Dedifferentiated amniotic fluid mesenchymal stem cell (primary cell): ENCODE measurements around the gene RPL13.
A peak's percentile ranks its signal among the peaks of the same experiment; 100 is the strongest.

Source experiments
- DNase-seq: peaks from one replicate; pipeline ENCODE4 v3.0.0-alpha.2; 2016; ENCODE audit errors: extremely low spot score

Gene RPL13

DNA sequence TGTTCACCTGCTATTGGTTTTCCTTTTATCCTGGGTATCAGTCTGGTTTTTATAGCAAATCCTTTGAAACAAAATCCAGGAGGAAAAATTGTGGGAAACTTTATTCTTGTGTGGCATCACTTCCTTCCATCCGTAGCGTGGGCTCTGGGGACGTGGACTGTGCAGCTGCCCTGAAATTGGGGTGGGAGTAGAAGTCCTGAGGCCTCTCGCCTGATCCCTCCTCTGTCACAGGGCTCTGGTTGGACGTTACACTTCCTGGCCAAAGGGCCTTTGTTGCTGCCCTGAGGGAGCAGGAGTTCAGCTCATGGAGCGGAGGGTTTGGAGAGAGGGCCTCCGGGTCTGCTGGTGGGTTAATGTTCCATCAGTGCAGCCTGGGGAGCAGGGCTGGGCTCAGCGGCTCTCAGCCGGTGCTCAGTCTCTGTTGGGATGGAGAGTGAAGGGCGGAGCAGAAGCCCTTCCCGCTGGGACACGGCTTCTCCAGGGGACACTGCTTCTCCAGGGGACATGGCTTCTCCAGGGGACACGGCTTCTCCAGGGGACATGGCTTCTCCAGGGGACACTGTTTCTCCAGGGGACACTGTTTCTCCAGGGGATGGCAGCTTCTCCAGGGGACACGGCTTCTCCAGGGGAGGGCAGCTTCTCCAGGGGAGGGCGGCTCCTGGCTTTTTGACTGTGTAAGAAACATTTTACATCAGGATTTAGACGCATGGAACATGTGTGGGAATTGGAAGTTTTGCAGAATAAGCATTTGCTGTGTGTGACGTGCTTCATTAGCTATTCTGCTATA is 15.2 kb upstream of the RPL13 start:
- no peak for DNase-seq

DNA sequence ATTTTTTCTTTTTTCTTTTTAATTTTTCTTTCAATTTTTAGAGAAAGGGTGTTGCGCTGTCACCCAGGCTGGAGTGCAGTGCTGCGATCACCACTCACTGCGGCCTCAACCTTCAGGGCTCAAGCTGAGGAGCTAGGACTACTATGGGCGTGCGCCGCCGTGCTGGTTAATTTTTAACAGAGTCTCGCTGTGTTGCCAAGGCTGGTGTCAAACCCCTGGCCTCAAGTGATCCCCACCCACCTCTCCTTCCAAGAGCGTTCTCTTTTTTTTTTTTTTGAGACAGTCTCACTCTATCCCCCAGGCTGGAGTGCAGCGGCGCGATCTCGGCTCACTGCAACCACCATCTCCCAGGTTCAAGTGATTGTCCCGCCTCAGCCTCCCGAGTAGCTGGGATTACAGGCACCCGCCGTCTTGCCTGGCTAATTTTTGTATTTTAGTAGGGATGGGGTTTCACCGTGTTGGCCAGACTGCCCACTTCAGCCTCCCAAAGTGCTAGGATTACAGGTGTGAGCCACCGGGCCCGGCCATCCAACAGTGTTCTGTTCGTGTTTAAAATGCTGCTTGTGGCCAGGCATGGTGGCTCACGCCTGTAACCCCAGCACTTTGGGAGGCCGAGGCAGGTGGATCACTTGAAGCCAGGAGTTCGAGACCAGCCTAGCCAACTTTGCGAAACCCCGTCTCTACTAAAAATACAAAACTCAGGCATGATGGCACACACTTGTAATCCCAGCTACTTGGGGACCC is 14.5 kb upstream of the RPL13 start:
- no peak for DNase-seq

DNA sequence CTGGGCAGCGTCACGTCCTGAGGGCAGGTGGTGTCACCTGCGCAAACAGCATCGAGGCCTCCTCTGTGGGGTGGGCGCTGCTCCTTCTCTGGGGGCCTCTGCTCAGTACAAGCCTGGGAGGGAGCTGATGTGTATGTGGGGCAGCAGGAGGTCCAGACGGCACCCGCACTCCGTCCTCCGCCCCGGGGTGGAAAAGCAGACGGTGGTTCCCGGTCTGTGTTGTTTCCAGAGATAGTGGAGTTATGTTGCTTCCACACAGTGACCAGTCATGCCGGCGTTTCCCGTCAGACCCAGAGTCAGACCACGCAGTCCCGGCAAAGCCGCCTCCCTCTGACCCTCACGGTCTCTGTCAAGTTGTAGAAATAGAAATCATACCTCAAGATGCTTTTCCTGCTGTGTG is 13.7 kb upstream of the RPL13 start:
- no peak for DNase-seq

DNA sequence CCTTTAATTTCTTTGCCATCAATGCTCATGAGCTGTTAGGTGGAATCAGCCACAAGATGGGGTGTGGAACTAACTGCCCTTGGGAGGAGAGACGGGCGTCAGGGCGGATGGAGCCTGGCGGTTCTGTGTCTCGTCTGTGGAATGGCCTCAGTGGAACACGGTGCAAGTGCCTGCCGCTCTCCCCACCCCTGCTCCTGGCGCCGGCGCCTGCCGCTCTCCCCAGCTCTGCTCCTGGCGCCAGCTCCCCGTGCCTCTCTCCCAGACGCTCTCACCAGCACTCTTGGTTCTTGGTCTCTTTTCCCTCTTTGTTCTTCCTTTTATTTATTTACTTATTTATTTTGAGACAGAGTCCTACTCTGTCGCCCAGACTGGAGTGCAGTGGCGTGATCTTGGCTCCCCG is 13.2 kb upstream of the RPL13 start:
- no peak for DNase-seq

DNA sequence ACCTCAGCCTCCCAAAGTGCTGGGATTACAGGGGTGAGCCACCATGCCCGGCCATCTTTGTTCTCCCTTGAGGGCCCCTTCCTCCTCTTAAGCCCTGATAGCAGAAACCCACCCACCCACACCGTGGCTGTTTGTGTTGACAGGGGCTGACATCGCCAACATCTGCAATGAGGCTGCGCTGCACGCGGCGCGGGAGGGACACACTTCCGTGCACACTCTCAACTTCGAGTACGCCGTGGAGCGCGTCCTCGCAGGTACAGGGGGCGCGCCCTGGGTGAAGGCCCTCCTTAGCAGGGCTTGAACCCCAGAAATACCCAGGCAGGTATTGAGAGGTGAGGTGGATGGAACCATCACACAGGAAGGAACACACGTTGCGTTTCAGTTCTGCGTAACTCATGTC is 12.6 kb upstream of the RPL13 start:
- DNase-seq = no peak

DNA sequence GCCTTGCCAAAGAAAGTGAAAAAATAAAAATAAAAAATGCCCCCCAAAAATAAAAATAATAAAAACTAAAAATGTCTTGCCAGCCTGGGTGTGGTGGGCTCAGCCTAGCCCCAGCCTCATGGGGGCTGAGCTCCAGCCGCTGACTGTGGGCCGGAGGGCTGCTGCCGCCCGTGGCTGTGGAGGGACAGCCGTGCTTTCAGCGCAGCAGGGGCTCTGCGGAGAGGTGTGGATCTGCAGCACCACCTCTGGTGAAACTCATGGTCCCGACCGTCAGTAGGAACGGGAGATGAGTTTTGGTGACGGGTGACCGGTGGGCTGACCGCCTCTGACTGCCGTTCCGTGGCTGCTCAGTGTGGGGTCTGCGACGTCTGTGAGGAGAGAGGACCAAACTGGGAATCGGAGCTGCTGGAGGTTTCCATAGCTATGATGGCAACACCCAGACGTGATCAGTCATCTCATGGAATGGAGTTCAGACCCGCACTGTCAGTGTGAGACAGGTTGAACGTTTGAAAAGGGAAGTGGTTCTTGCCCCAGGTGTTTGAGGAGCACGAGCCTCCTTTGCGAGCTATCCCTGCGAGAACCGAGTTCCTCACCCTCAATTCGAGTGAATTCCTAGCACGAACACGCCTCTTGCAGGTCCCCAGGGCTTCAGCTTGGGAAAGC is 12.0 kb upstream of the RPL13 start:
- DNase-seq = no peak

DNA sequence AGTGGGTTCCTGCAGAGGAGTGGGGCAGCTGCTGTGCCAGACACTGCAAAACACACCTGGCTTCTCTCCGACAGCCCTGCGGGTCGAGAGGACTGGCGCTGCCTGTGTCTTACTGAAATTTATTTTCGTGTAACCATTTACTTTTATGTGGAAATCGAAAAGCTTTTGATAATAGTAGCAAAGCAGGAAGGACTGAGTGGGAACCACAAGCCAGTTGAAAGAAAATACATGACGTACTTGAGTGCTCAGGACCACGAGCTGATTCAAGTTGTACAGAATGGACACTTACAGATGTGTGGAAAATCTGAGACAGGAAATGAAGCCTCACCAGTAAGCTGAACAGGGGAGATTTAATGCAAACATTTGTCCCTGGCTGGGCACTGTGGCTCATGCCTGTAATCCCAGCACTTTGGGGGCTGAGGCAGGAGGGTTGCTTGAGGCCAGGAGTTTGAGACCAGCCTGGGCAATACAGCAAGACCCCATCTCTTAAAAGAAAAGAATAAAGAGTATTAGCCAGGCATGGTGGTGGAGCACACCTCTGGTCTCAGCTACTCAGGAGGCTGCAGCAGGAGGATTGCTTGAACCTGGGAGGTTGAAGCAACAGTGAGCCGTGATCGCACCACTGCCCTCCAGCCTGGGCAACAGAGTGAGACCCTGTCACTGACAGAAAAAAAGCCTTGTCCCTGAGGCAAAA is 11.3 kb upstream of the RPL13 start:
- DNase-seq = no peak

DNA sequence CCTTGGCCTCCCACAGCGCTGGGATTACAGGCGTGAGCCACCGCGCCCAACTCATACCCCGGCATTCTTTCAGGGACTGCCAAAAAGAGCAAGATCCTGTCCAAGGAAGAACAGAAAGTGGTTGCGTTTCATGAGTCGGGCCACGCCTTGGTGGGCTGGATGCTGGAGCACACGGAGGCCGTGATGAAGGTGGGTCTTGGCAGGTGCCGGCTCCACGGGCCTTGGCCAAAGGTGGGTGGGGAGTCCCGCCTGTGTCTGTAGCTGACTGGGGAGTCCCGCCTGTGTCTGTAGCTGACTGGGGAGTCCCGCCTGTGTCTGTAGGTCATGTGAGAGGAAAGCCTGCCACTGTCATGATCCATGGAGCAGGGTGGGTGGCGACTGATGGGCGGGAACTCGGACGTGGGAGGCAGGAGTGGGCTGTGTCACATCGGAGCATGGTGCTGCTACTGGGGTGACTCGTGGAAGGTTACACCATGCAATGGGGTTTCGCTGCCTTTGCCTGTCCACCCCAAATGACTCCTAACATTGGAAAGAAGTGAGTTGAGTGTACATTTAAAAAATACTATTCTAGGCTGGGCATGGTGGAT is 10.0 kb upstream of the RPL13 start:
- no peak for DNase-seq

DNA sequence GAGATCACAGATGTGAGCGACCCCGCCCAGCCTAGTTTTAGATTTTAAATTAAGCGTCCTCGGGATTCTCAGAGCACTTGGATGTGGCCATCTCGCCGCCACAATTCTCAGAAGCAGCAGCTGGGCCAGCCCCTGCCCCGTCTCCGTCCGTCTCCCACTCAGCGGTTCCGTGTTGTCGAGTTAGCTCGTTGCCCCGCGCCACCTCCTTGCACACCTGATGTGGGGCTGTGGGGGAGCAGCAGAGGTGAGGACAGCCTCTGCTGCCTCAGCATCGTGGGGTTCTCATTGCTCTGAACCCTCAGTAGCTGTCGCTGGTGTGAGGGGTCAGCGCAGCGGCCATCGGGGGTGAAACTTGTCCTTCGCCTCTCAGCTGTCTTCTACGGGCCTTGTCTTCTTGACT is 8.2 kb upstream of the RPL13 start:
- no peak for DNase-seq

DNA sequence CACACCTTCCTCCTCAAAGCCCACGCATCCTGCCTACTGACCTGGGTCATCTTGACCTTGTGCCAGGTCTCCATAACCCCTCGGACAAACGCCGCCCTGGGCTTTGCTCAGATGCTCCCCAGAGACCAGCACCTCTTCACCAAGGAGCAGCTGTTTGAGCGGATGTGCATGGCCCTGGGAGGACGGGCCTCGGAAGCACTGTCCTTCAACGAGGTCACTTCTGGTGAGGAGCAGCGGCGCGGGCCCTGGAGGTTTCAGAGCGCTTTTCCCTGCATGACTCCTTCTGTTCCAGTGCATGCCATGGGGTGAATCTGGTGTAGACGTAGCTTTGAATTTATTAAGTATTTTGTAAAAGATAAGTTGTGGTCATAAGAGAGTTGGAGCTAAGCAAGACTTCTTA is 7.6 kb upstream of the RPL13 start:
- DNase-seq = no peak

DNA sequence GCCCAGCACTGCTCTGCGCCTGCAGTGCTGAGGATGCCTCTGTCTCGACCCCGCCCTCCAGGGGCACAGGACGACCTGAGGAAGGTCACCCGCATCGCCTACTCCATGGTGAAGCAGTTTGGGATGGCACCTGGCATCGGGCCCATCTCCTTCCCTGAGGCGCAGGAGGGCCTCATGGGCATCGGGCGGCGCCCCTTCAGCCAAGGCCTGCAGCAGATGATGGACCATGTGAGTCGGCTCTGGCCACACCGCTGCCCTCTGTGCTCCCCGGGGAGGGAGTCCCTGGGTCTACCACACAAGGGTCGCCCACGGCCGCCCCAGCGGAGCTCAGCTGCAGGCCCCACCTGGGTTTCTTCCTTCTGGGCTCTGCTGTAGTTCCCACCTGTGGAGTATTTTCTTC is 6.7 kb upstream of the RPL13 start:
- DNase-seq = no peak

DNA sequence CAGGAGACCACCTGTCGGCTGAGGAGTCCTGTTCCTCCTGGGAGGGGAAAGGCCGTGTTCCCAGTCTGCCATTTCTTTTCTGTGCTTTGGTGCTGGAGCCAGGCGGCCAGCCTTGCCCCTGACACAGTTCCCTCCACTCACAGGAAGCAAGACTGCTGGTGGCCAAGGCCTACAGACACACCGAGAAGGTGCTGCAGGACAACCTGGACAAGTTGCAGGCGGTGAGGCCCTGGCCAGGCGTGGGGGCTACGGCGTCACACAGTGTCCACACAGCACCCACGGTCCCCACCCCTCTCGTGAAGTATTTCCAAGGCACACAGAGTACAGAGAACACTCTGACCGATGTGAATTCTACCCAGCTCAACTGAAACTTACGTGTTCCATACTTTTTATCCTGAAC is 6.1 kb upstream of the RPL13 start:
- DNase-seq = no peak

DNA sequence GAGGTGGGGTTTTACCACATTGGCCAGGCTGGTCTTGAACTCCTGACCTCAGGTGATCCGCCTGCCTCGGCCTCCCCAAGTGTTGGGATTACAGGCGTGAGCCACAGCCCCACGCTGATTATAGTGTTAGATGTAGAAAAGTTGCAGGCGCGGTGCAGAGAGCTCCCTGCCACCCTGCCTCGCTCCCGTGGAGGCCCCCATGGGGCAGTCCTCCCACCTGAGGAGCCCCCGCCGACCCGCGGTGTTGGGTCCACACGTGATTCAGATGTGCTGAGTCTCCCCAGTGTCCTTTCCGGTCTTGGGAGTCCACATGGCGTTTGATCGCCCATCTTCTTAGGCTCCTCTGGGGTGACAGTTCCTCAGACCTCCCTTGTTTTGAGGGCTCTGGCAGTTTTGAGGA is 5.2 kb upstream of the RPL13 start:
- no peak for DNase-seq

DNA sequence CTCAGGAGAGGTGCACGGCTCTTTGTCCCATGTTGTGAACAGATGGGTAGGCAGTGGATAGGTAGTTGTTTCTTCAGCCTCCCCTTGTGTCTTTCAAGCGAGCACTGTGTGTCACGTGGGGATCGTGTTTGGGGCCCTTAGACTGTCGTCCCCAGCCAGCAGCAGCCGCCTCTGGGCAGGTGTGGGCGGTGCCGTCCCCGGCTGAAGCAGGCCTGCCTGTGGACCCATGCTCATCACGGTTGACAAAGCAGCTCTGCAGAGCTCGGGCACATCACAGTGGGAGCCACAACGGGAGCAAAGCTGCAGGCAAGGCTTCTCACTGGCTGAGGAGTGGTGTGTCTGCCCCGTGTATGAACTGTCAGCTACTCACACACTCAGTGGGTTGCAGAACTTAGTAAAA is 4.7 kb upstream of the RPL13 start:
- no peak for DNase-seq

DNA sequence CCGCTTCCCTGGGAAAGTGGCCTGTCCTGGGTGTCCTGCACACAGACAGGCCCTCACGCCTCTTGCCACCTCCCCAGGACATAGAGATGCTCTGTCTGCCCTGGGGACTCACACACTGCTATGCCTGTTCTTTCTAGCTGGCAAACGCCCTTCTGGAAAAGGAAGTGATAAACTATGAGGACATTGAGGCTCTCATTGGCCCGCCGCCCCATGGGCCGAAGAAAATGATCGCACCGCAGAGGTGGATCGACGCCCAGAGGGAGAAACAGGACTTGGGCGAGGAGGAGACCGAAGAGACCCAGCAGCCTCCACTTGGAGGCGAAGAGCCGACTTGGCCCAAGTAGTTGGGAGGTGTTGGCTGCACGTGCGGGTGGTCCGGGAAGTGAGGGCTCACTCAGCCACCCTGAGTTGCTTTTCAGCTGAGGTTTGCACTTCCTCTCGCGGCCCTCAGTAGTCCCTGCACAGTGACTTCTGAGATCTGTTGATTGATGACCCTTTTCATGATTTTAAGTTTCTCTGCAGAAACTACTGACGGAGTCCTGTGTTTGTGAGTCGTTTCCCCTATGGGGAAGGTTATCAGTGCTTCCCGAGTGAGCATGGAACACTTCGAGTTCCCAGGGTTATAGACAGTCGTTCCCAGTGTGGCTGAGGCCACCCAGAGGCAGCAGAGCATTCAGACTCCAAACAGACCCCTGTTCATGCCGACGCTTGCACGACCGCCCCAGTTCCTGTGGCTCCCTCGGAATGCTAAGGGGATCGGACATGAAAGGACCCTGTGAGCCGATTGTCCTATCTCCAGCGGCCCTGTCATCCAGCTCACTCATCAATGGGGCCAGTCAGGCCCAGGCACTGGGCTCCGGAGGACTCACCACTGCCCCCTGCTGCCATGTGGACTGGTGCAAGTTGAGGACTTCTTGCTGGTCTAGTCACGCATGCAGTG is 3.5 kb upstream of the RPL13 start:
- DNase-seq = peak; percentile 57

DNA sequence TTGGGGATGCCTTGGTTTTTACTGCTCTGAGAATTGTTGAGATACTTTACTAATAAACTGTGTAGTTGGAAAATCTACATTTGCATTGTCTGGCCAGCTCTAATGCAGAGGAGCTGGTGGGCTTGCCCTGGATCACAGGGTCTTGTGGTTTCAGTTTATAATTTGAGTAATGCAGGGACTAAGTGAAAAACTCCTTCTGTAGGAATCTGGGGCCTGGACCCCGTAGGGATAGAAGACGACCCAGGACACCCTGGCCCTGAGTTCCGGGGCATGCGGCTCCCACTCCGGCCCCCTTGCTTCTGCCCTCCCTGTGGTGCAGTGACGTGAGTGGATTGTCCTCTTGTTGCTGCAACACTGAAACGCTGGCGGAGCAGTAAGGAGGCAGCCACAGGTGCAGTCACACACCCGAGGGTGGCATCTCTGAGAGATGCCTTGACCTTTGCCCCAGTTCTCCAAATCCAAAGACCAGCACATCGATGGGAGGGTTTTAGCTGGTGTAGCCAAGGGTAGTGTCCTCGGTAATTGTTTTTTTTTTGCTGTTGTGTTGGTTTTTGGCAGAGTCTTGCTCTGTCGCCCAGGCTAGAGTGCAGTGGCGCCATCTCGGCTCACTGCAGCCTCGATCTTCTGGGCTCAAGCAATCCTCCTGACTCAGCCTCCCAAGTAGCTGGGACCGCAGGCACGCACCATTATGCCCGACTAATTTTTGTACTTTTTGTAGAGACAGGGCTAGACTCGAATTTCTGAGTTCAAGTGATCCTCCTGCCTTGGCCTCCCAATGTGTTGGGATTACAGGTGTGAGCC is 2.6 kb upstream of the RPL13 start:
- no peak for DNase-seq

DNA sequence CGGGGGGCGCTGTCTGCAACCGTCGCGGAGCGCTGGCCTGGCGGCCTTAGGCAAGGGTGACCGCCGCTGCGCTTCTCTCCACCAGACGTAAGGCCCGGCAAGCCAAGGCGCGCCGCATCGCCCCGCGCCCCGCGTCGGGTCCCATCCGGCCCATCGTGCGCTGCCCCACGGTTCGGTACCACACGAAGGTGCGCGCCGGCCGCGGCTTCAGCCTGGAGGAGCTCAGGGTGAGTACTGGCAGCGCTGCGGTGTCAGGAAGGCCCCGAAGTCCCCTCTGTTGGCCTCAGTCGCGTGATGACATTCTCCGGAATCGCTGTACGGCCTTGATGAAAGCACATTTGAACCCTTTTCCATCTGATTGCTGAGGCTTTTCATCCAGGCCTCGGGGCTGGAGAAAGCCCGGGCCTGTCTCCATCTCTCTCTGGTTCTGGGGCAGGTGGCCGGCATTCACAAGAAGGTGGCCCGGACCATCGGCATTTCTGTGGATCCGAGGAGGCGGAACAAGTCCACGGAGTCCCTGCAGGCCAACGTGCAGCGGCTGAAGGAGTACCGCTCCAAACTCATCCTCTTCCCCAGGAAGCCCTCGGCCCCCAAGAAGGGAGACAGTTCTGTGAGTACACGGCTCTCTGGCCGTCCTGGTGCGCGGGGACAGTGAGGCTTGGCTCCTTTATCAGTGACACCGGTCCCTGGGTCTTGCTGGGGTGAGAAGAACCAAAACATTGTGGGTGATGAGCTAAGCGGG is 831 bp downstream of the RPL13 start:
- DNase-seq = no peak

DNA sequence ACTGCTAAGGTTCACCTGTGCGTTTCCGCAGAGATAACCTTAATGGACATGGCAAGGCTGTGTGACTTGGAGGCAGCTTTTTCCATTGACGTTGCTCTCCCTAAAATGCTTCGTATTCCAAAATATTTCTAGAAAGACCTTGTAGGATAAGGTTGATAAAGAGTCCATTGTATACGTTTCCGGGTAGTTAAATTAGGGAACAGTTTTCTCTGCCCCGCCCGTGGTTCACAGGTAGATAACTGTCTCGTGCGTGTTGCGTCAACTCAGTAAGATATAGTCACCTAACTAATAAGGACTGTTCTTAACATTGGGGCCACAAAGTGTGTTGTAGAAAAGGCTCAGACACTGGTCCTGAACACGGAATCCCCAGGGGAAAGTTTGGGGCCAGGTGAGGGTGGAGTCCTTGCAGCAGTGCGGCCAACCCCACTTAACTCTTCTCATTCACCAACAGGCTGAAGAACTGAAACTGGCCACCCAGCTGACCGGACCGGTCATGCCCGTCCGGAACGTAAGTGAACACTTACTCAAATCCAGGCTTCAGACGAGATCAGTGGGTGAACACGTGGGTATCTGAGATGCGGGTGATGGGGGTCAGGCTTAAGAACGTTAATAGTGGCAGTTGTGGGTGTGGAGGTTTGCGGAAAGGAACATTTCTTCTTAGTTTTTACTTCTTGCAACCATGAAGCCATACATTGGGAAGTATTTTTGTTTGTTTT is 1.6 kb downstream of the RPL13 start:
- DNase-seq = no peak

DNA sequence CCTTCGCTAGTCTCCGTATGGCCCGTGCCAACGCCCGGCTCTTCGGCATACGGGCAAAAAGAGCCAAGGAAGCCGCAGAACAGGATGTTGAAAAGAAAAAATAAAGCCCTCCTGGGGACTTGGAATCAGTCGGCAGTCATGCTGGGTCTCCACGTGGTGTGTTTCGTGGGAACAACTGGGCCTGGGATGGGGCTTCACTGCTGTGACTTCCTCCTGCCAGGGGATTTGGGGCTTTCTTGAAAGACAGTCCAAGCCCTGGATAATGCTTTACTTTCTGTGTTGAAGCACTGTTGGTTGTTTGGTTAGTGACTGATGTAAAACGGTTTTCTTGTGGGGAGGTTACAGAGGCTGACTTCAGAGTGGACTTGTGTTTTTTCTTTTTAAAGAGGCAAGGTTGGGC is 2.5 kb downstream of the RPL13 start:
- DNase-seq = no peak
